ENCODE measurements around the gene POP7.

- TF ChIP-seq CTCF (IDR thresholded peaks at IDR 0.05) (no peak), POLR2A (IDR thresholded peaks at IDR 0.05) (no peak)
Measured at GRCh38 chr7:100736671-100737070, 30.8 kb downstream of the POP7 start.

Measured in thyroid gland (tissue), 4 donors.